DMS79 (cell line): ENCODE data around the gene B4GAT1.

Experiments
- DNase-seq: peaks from one replicate; lab custom pipeline; 2025; lab: John Stamatoyannopoulos, UW

The B4GAT1 gene

DNA sequence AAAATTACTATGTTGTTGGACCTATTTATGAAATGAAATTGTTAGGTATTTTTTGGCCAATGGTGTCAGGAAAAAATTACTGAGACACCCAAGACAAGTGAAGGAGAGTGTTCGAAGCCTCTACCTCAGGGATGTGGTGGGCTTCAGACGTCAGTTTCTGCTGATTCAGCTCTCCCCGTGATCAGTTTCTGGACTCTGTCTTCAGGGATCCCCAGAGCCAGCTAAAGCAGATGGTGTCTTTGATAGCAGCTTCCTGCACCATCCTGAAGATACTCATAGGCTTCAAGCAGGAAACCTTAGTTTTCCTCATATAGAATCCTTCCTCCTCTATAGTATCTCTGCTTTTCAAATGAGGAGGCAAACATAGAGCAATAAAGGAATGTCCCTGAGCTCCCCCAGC lies 38.0 kb downstream of the B4GAT1 start:
- DNase-seq = no peak

DNA sequence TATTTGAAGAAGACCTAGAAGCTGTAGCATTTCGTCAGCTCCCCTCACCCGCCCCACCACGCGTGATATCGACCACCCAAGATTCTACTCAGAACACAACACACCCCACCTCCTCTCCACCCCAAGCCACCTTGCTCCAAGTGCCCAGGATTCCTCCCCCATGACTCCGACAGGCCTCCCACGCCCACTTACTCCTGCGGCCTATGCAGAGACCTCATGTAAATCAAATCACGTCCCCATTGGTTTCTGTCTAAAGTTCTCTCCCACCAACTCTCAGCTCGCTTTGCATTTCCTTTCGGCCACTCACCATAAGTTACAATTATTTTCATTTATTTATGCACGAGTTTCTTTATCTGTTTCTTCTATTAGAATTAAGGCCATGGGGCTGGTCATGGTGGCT lies 44.8 kb downstream of the B4GAT1 start:
- DNase-seq = no peak

DNA sequence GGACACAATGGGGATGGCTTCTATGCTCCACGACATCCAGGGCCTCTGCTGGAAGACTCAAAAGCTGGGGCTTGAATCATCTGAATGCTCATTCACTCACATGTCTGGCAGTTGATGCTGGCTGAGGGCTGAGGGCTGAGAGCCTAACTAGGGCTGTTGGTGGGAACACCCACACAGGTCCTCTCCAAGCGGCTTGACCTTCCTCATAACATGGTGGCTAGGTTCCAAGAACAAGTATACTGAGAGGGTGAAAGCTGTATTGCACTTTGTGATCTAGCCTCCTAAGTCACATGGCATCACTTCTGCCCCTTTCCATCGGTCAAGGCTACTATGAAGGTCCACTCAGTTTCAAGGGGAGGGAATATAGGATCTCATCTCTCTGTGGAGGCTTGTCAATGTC lies 48.2 kb downstream of the B4GAT1 start:
- DNase-seq = no peak

DNA sequence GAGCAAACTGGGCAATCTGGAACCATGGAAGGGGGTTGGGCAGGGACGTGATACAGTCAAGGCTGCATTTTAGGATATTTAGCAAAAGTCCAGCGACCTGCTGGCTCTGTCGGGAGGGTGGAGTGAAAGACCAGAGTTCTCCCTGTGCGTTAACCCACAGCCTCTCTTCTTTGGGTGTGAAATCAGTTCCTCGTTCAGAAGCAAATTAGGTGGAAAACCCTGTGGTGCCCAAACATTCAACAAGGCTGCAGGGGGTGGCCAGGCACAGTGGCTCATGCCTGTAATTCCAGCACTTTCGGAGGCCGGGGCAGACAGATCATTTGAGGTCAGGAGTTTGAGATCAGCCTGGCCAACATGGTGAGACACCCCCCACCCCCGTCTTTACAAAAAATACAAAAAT lies 49.8 kb downstream of the B4GAT1 start:
- DNase-seq = no peak
